BLaER1 (cell line): ENCODE data around the gene EFCAB6.
"Not testable (repeated sequence)": the region's sequence is repeated elsewhere in the genome, so short reads cannot be mapped to it uniquely, and the experiment has no call there.

Source experiments
- H3K27ac ChIP-seq: shearing (Covaris generic); formaldehyde crosslinking; 2 replicates; pipeline ENCODE4 v1.8.1; 2022
- H3K27me3 ChIP-seq: shearing (Covaris generic); formaldehyde crosslinking; 2 replicates; pipeline ENCODE4 v1.8.1; 2022
- H3K36me3 ChIP-seq: shearing (Covaris generic); formaldehyde crosslinking; 2 replicates; pipeline ENCODE4 v1.8.1; 2022
- H3K4me1 ChIP-seq: shearing (Covaris generic); formaldehyde crosslinking; 2 replicates; pipeline ENCODE4 v1.8.1; 2022
- H3K4me2 ChIP-seq: shearing (Covaris generic); formaldehyde crosslinking; 2 replicates; pipeline ENCODE4 v1.8.1; 2022
- H3K4me3 ChIP-seq: shearing (Covaris generic); formaldehyde crosslinking; 2 replicates; pipeline ENCODE4 v1.8.1; 2022
- H3K9ac ChIP-seq: shearing (Covaris generic); formaldehyde crosslinking; 2 replicates; pipeline ENCODE4 v1.8.1; 2022
- H3K9me3 ChIP-seq: shearing (Covaris generic); formaldehyde crosslinking; 2 replicates; pipeline ENCODE4 v1.8.1; 2022
- H4K20me1 ChIP-seq: shearing (Covaris generic); formaldehyde crosslinking; 2 replicates; pipeline ENCODE4 v1.8.1; 2022
- Cebpa-rat ChIP-seq: shearing (Covaris generic); IDR thresholded peaks from 2 replicates; pipeline ENCODE4 v1.8.1; 2022

Gene EFCAB6

DNA sequence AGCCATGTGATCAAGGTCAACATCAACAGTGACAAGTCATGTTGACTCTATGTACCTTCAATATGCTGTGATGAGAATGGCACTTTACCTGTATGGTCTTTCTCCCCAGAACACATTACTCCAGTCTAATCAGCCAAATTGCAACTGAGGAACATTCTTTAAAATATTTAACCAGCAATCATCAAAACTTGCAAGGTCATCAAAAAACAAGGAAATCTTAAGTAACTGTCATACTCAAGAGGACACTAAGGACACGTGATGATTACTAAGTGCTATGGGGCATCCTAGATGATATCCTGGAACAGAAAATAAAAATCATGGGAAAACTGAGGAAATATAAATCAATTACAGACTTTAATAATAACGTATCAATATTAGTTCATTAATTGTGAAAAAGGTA, 118.9 kb downstream of the EFCAB6 start:
- Histone ChIP-seq H3K36me3 (no peaks in the 10 kb centered on the region), H3K4me2 (no peak overlapping the region), H3K4me1 (no peaks in the 10 kb centered on the region), H4K20me1 (no peaks in the 10 kb centered on the region), H3K27me3 (no peaks in the 10 kb centered on the region), H3K27ac (no peak overlapping the region), H3K4me3 (no peak overlapping the region), H3K9me3 (no peaks in the 10 kb centered on the region), H3K9ac (no peak overlapping the region)
- no peak for TF ChIP-seq Cebpa-rat

DNA sequence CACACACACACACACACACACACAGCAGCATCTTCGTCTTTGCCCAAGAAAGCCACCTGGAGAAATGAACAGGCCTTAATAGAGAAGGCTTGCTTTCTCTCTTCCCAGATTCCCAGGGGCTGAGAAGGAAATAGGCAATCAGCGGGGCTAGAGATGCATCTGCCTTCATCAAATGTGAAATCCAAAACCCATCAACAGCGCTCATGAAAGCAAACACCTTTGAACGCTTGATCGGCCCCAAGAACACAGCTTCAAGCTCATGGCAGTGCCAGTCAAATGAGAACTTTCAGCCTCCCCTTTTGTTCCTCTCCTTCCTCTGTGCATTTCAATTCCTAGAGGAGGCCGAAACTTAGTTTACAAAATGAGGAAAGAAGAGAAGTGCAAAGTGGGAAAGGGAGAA, 122.7 kb downstream of the EFCAB6 start:
- no peak overlapping the region for H3K27ac ChIP-seq
- no peaks in the 10 kb centered on the region for H3K36me3 ChIP-seq
- H3K27me3 ChIP-seq = no peaks in the 10 kb centered on the region
- H3K4me3 ChIP-seq = no peak overlapping the region
- no peak overlapping the region for H3K9ac ChIP-seq
- TF ChIP-seq Cebpa-rat = no peak
- H3K9me3 ChIP-seq = no peaks in the 10 kb centered on the region
- H4K20me1 ChIP-seq = no peaks in the 10 kb centered on the region
- H3K4me1 ChIP-seq = no peaks in the 10 kb centered on the region
- H3K4me2 ChIP-seq = no peak overlapping the region

DNA sequence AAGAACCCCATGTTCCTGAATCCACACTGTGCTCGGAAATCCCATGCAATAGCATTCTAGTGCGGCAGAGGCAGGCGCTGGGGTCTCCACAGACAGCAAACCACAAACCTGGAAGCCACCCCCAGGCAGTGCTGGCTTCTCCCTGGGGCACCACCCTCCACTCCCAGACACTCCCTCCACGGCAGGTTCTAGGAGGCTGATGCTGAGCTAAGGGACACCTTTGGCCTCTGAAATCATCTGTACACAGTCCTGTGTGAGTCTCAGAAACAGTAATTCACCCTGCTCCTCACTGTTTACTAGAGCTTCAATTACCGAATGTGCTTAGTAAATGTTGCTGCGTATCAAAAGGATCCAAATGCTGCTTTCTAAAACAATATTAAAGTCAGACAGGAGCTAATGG, 129.3 kb downstream of the EFCAB6 start:
- no peak overlapping the region for H3K27ac ChIP-seq
- no peaks in the 10 kb centered on the region for H3K27me3 ChIP-seq
- no peak for TF ChIP-seq Cebpa-rat
- H3K4me3 ChIP-seq = no peak overlapping the region
- H3K36me3 ChIP-seq = no peaks in the 10 kb centered on the region
- no peak overlapping the region for H3K4me2 ChIP-seq
- no peaks in the 10 kb centered on the region for H3K9me3 ChIP-seq
- no peaks in the 10 kb centered on the region for H3K4me1 ChIP-seq
- no peak overlapping the region for H3K9ac ChIP-seq
- no peaks in the 10 kb centered on the region for H4K20me1 ChIP-seq

DNA sequence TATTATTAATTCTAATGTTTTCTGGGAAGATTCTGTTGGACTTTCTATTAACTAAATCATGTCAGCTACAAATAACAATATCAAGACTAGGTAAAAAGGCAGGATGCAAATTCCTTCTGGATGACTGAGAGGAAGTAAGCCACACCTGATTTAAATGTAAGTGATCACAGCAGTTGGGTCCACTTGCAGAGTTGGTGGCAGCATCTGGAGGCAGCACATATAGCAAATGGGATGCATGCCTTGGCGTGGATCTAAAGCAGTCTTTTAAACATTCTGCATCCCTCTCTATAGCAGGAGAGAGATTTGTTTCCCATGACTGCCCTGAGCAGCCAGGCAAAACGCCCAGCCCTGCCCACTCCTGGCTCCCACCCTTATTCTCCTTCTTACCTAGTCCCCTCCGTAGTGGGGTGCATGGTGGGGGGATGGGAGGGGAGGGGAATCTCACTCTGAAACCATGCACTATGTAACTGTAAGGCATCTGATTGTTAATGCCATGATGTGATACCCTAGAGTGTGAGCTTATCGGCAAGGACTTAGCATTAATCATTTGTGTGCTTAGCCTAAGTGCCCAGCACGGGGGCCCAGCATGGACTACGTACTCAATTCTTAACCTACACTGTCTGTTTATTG, 130.3 kb downstream of the EFCAB6 start:
- Histone ChIP-seq H3K4me2 (no peak overlapping the region), H3K27me3 (no peaks in the 10 kb centered on the region)

DNA sequence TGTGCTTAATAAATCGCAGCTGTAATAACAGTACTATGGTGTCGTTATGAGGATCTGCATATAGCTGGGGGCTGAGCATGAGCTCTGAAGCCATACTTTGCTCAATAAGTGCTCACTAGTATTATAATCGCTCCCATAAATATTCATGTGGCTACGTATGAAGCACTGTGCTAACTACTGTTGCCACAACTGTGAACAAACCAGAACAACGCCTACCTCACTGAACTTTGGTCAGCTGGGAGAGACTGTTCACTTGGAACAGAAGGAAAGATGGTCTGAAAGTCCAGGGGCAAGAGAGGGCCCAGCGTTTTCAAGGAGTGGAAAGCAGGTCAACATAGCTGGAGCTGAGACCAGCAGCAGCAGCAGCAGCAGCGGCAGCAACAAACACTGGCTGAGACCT, 141.6 kb downstream of the EFCAB6 start:
- H3K27me3 ChIP-seq = no peaks in the 10 kb centered on the region
- no peaks in the 10 kb centered on the region for H3K36me3 ChIP-seq

More for the DNA sequence above, 130.3 kb downstream of the EFCAB6 start:
- no peaks in the 10 kb centered on the region for H3K9me3 ChIP-seq
- H3K4me1 ChIP-seq = no peaks in the 10 kb centered on the region
- H3K9ac ChIP-seq = no peak overlapping the region
- no peak overlapping the region for H3K27ac ChIP-seq
- H3K36me3 ChIP-seq = no peaks in the 10 kb centered on the region
- H4K20me1 ChIP-seq = no peaks in the 10 kb centered on the region
- no peak for TF ChIP-seq Cebpa-rat
- H3K4me3 ChIP-seq = no peak overlapping the region

DNA sequence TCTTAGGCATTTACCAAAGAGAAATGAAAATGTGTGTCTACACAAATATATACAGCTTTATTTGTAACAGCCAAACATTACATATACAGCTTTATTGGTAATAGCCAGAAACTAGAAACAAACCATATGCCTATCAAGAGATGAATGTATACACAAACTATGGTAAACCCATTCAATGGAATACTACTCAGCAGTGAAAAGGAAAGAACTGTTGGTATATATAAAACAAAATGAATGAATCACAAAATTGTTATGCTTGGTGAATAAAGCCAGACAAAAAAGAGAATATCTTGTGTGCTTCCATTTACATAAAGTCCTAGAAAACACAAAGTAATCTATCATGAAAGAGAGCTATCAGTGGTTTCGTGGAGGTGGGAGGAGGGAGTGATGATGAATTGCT, 142.9 kb downstream of the EFCAB6 start:
- no peaks in the 10 kb centered on the region for H3K27me3 ChIP-seq
- TF ChIP-seq Cebpa-rat = no peak
- H3K36me3 ChIP-seq = no peaks in the 10 kb centered on the region
- H3K9ac ChIP-seq = no peak overlapping the region
- H3K4me1 ChIP-seq = 0 out of 2 replicates have a peak, but pooled peaks cover 5% of the 10 kb centered on the region
- H3K27ac ChIP-seq = no peak overlapping the region
- no peaks in the 10 kb centered on the region for H4K20me1 ChIP-seq
- H3K9me3 ChIP-seq = no peaks in the 10 kb centered on the region
- H3K4me2 ChIP-seq = no peak overlapping the region
- no peak overlapping the region for H3K4me3 ChIP-seq

More for the DNA sequence above, 141.6 kb downstream of the EFCAB6 start:
- H3K4me1 ChIP-seq = 0 out of 2 replicates have a peak, but pooled peaks cover 5% of the 10 kb centered on the region
- no peak overlapping the region for H3K27ac ChIP-seq
- H3K9me3 ChIP-seq = no peaks in the 10 kb centered on the region
- no peak overlapping the region for H3K9ac ChIP-seq
- no peak overlapping the region for H3K4me3 ChIP-seq
- no peak for TF ChIP-seq Cebpa-rat
- no peak overlapping the region for H3K4me2 ChIP-seq
- no peaks in the 10 kb centered on the region for H4K20me1 ChIP-seq

DNA sequence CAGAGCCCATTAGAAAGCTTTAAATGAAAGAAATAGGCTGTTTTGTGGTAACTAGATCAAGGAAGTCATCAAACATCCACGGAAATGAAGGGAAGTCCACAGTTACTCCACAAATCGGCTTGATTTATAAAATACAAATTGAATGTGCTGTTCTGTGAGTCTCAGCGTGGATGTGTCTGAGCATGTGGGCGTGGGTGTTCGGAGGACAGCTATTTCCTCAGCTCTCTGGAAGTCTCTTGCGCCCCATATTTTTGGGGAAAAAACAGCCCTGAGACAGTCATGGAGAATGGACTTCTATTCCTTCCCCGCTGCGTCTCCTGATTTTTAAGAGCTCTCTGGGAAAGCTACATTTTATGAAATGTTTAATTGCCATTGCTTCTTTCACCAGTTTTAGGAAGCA, 144.4 kb downstream of the EFCAB6 start:
- no peaks in the 10 kb centered on the region for H4K20me1 ChIP-seq
- no peak overlapping the region for H3K4me2 ChIP-seq
- no peak overlapping the region for H3K9ac ChIP-seq
- H3K27me3 ChIP-seq = no peaks in the 10 kb centered on the region
- TF ChIP-seq Cebpa-rat = no peak
- no peak overlapping the region for H3K4me3 ChIP-seq
- H3K9me3 ChIP-seq = no peaks in the 10 kb centered on the region
- no peak overlapping the region for H3K27ac ChIP-seq
- 0 out of 2 replicates have a peak, but pooled peaks cover 5% of the 10 kb centered on the region for H3K4me1 ChIP-seq
- H3K36me3 ChIP-seq = no peaks in the 10 kb centered on the region

DNA sequence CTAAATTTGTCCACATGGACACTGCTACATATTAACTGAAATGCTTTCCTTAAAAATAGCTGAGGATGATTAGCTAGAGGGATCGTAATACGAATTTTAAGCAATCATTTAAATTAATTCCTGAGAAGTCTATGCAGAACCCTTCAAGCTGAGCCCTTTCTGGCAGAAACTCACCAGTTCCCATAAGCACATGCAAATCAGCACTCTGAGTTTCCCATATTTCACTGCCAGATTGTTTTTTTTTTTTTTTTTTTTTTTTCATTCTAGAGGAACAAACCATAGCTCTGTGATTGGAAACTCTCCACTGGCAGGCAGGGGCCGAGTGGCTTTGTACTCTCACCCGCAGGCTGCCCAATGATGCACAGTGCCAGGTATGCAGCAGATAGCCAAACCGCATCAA, 145.6 kb downstream of the EFCAB6 start:
- no peak for TF ChIP-seq Cebpa-rat
- H3K36me3 ChIP-seq = no peaks in the 10 kb centered on the region
- H3K9ac ChIP-seq = no peak overlapping the region

DNA sequence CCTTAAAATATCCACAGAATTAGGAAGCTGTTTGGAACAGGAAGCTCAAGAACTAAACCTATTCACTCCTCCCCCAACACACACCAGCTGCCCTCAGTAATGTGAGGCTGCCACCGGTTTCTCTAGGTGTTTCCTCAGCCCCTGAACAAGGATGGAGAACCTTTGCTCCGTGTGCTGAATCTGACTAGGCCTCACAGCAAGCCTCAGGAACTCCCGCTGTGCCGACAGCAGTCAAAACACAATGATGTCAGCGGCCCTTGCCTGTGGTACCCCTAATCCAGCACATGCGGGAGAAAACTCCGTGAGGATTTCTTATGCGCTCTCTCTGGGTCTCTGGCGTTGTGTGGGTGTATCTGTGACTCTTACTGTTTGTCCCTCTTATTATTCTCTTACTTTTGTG, 153.3 kb downstream of the EFCAB6 start:
- Histone ChIP-seq H3K4me3 (no peak overlapping the region), H3K9ac (no peak overlapping the region), H3K4me1 (no peaks in the 10 kb centered on the region), H3K4me2 (no peak overlapping the region), H4K20me1 (no peaks in the 10 kb centered on the region), H3K9me3 (no peaks in the 10 kb centered on the region), H3K27ac (no peak overlapping the region), H3K27me3 (no peaks in the 10 kb centered on the region), H3K36me3 (no peaks in the 10 kb centered on the region)
- no peak for TF ChIP-seq Cebpa-rat

More for the DNA sequence above, 145.6 kb downstream of the EFCAB6 start:
- Histone ChIP-seq H3K27ac (no peak overlapping the region), H3K9me3 (no peaks in the 10 kb centered on the region), H3K4me2 (no peak overlapping the region), H3K4me1 (0 out of 2 replicates have a peak, but pooled peaks cover 5% of the 10 kb centered on the region), H3K27me3 (no peaks in the 10 kb centered on the region), H3K4me3 (no peak overlapping the region), H4K20me1 (no peaks in the 10 kb centered on the region)

DNA sequence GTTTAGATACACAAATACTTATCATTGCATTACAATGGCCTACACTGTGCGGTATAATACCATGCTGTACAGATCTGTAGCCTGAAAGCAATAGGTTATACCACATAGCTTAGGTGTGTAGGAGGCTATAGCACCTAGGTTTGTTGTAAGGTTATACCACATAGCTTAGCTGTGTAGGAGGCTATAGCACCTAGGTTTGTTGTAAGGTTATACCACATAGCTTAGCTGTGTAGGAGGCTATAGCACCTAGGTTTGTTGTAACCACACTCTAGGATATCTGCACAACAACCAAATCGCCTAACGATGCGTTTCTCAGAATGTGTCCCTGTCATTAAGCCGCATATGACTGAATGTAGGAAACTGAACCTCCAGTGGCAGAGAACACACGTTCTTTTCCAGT, 155.5 kb downstream of the EFCAB6 start:
- not testable (repeated sequence) for H3K4me2 ChIP-seq, H4K20me1 ChIP-seq

DNA sequence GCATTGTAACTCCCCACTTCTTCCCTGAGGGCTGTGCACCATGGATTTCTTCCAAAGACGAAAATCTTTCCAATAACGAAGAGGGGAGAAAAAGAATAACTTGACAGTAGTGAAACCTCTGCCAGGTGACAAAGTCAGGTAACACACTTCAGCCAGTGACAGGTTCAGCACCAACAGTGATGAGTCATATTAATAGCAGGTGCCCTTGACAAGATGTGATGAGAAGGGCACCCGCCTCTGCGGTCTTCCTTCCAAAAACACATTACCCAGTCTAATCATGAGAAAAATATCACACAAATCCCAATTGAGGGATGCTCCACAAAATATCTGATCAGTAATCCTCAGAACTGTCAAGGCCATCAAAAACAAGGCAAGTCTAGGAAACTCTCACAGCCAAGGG, 157.8 kb downstream of the EFCAB6 start:
- Histone ChIP-seq H3K36me3 (no peaks in the 10 kb centered on the region), H3K9ac (no peak overlapping the region), H3K27ac (no peak overlapping the region), H3K27me3 (no peaks in the 10 kb centered on the region), H3K9me3 (peaks cover 22% of the 10 kb centered on the region), H4K20me1 (no peaks in the 10 kb centered on the region), H3K4me3 (no peak overlapping the region), H3K4me2 (no peak overlapping the region), H3K4me1 (no peaks in the 10 kb centered on the region)
- TF ChIP-seq Cebpa-rat = no peak

More for the DNA sequence above, 155.5 kb downstream of the EFCAB6 start:
- peaks cover 18% of the 10 kb centered on the region for H3K9me3 ChIP-seq
- H3K27me3 ChIP-seq, H3K9ac ChIP-seq, H3K4me3 ChIP-seq, H3K4me1 ChIP-seq, H3K27ac ChIP-seq, H3K36me3 ChIP-seq: not testable (repeated sequence)
